GM12865 (cell line): ENCODE results near the gene RWDD1.

Experiments used
- DNase-seq: peaks from one replicate; pipeline ENCODE4 v3.0.0; 2010; ENCODE audit warnings: low read depth
- H3K4me3 ChIP-seq: 2 replicates; pipeline ENCODE4 v1.5.1; 2011; ENCODE audit warnings: mild to moderate bottlenecking, low read depth, low read length, control low read depth
- TF ChIP-seq, protein P1 (sequence below): IDR thresholded peaks from 2 replicates; pipeline ENCODE4 v1.5.1; 2011; ENCODE audit warnings: low read length, control low read depth, low read depth, inconsistent platforms; ENCODE audit not compliant: insufficient read depth; ENCODE audit errors: missing control alignments

RWDD1 gene

DNA sequence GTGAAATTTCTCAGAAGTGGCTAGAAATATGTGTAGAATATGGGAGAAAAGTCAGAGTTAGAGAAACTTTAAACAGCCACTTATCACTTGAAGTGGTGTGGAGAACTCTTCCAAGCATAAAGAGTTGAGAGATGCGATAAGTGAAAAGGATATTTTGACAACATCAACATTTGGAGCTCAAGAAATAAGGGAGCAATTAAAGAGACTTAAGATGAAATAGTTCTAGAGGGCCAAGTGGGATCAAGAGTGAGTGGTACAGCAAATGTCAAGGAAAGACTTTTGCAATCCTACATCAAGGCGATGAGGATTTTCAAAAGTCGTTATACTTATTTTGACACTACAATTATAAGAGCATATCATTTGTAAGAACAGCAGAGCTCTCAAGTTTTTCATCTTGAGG lies 54.6 kb downstream of the RWDD1 start:
- TF ChIP-seq, protein P1, sequence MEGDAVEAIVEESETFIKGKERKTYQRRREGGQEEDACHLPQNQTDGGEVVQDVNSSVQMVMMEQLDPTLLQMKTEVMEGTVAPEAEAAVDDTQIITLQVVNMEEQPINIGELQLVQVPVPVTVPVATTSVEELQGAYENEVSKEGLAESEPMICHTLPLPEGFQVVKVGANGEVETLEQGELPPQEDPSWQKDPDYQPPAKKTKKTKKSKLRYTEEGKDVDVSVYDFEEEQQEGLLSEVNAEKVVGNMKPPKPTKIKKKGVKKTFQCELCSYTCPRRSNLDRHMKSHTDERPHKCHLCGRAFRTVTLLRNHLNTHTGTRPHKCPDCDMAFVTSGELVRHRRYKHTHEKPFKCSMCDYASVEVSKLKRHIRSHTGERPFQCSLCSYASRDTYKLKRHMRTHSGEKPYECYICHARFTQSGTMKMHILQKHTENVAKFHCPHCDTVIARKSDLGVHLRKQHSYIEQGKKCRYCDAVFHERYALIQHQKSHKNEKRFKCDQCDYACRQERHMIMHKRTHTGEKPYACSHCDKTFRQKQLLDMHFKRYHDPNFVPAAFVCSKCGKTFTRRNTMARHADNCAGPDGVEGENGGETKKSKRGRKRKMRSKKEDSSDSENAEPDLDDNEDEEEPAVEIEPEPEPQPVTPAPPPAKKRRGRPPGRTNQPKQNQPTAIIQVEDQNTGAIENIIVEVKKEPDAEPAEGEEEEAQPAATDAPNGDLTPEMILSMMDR = no peak
- no peak for DNase-seq

DNA sequence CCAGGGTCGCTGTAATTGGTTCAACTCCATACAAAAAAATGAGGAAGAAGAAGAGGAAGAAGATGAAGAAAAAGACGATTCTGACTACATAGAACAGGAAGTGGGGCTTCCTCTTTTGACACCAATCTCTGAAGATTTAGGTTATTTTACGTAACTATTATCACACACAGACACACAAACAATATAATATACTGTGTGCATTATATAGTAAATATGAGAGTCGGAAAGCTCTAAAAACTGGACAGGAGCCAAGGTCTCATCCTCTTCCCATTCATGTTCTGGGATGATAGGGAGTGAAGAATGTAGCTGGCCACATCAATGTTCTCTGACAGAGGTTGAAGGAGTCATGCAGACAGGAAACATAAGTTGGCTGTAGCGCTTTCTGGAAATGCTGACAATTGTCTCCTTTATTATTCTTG lies 58.3 kb downstream of the RWDD1 start:
- no peak overlapping the region for H3K4me3 ChIP-seq
- TF ChIP-seq, protein P1 = no peak
- DNase-seq = no peak

More for the DNA sequence above, 54.6 kb downstream of the RWDD1 start:
- no peak overlapping the region for H3K4me3 ChIP-seq

DNA sequence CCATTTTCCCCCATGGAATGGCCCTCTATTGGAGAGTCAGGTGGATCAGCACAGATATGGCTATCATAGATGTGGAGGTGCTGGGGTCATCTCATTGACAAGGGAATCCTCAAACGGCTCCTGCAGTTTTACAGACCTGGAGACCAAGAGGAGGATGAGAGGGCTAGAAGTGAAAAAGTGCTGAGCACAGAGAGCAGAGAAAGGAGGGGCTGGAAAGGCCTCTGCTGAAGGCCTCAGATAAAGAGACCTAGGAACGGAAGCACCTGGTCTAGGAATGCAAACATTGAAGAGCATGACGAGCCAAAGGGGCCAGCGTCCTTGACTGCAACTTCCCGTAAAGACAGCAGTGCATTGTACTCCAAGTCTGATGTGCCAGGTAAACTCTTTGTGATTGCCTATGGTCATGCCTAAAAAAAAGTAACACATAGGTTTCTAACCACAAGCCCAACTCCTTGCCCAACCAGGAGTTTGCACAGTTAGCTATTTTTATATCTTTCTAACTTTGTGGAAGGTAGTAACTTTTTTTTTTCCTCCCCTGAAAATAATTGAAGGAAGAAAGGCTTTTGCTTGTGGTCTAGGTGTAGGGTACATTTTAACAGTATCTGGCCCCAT lies 60.2 kb downstream of the RWDD1 start:
- TF ChIP-seq, protein P1 = no peak
- H3K4me3 ChIP-seq = no peak overlapping the region
- no peak for DNase-seq

DNA sequence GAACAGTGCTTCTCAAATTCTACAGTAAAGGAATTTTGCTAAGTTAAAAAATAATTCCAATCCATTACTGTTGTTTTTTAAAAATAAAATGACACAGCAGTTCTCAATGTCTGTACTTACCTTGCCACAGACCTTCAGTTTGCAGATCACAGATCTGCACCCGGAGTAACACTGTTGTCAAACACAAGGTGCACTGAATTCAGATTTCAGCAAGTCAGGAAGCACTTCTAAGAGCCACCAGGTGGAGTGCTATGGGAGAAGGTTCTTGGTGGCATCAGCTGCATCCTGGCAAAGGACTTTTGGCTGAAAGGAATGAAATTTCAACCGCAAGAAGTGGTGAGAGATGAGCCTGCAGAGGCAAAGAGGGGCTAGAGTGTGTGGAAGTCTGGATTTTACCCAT lies 62.4 kb downstream of the RWDD1 start:
- H3K4me3 ChIP-seq = no peak overlapping the region
- peak; percentile 21 for DNase-seq
- TF ChIP-seq, protein P1 = peak; percentile 23
